HG03045 (cell line): ENCODE results near the gene COX8C.
A peak's percentile ranks its signal among the peaks of the same experiment; 100 is the strongest.
"Not testable (repeated sequence)": the region's sequence is repeated elsewhere in the genome, so short reads cannot be mapped to it uniquely, and the experiment has no call there.

Experiments
- ATAC-seq: cut with Tn5 transposase; IDR thresholded peaks from one replicate; pipeline ENCODE4 v1.9.1; 2021; ENCODE audit warnings: mild to moderate bottlenecking, moderate library complexity; ENCODE audit not compliant: unreplicated experiment

COX8C gene

DNA sequence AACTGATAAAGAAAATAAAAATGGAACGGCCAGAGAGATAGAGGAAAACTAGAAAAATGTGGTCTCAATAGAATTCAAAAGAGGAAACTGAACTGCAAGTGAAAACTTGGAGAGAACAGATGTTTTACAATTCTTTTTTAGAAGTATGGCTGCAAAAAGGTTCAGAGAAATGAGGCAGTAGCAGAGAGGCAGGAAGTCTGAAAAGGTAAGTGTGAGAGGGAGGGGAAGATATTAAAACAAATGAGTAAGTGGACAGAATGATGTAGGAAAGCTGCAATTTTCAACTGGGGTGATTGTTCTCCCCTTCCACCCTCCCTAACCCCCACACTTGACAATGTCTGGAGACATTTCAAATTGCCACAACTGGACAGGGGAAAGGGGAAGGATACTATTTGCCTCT is 27.0 kb upstream of the COX8C start:
- no peak for ATAC-seq

DNA sequence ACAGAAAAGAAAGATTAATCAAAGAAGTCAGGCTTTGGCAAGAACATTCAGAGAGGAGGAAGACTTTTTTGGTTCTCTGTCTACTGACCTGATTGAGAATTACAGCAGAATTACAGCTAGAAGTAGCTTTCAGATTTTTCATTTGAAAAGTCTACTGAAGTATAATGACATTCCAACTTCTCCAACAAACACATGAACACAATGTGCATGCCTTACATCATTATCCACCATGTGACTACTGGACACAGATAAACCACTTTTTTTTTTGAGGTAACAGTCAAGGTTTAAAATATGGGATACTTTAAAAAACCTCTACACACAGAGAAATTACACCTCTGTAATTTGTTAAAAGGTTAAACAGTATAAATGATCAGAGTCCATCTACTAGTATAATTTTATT is 26.5 kb upstream of the COX8C start:
- no peak for ATAC-seq

DNA sequence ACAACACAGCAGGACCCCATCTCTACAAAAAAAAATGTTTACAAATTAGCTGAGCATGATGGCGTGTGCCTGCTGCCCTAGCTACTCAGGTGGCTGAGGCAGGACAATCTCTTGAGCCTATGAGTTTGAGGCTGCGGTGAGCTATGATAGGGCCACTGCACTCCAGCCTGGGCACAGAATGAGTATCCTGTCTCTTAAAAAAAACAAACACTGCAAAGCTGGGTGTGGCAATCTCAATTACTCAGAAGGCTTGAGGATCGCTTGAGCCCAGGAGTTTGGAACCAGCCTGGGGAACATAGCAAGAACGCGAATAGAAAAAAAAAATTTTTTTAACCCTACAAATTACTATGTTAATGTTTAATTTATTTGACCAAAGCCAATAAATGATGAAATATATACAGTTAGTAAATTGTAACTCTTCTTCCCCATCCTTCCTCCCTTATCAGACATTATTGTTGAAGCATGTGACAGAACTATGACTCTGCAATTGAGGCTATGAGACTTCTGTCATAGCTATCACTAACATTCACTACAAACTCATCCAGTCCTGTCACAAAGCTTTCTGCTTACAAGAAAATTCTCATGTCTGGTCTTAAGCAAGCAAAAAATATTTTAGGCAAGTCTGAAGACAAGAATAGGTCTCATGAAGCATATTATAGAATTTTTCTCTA is 23.9 kb upstream of the COX8C start:
- no peak for ATAC-seq

DNA sequence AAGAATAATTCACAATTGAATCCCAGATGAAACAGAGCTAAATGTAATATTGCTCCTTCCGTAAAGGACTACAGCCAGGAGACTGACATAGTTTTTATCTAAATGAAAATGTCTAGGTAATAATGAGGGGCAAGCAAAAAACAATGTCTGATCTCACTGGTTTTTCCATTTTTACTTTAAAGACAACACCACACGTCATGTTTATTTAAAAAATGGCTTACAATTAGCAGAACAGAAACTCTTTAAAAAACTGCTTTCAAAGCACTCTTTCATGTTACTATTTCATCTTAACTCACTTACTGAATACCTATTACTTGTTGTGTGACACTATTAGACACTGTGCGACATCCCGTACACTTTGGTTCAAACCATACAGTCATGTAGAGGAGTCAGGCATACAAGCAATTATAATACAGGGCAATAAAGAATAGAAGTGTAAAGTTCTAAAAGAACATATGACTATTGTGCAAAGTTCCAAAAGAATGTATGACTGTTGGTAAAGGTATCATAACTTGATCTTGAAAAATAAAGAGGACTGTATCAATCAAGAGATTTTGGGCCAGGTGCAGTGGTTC is 23.3 kb upstream of the COX8C start:
- ATAC-seq: no peak

DNA sequence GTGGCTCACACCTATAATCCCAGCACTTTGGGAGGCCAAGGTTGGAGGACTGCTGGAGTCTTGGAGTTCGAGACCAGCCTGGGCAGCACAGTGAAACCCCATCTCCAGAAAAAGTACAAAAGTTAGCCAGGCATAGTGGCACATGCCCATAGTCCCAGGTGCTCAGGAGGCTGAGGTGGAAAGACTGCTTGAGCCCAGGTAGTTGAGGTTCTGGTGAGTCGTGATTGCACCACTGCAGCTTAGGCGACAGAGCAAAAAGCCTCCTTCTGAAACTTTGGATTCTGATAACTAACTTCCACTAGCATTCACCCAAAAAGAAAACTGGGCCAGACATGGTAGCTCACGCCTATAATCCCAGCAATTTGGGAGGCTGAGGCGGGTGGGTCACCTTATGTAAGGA is 20.8 kb upstream of the COX8C start:
- ATAC-seq: no peak

DNA sequence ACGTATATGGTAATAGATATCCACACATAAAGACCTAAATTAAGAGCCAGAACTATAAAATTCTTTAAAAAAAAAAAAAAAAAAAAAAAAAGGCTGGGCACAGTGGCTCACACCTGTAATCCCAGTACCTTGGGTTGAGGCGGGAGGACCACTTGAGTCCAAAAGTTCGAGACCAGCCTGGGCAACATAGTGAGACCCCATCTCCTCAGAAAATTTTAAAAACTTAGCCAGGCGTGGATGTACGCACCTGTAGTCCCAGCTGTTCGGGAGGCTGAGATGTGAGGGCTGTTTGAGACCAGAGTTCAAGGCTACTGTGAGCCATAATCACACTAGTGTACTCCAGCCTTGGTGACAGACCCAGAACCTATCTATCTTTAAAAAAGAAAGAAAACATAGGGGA is 18.4 kb upstream of the COX8C start:
- no peak for ATAC-seq

DNA sequence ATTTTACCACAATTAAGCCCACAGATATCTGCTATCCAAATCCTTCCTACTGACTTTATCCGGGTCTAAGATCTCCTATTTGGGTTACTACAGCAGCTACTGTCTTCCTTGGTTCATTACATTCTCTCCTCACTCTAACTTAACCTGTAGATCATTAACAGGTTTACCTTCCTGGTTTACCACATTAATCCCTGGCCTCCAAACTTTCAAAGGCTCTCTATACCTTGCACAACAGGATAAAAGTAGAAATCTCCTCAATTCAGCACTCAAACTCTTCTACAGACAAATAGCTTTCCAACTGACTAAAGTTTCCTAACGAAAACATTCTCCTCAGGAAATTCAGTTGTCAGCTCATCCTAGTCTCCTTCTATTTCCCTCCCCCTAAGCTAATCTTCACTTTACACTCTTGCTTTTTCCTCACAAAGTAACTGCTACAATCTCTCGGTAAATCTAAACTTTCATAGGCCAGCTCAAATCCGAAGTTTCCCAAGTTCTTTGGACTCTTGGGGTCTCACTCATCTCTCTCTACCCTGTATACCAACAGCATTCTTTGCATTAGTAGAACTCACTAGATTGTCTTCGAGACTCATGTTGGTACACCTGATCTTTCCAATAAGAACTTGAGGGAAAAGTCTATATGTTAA is 16.9 kb upstream of the COX8C start:
- ATAC-seq: no peak

DNA sequence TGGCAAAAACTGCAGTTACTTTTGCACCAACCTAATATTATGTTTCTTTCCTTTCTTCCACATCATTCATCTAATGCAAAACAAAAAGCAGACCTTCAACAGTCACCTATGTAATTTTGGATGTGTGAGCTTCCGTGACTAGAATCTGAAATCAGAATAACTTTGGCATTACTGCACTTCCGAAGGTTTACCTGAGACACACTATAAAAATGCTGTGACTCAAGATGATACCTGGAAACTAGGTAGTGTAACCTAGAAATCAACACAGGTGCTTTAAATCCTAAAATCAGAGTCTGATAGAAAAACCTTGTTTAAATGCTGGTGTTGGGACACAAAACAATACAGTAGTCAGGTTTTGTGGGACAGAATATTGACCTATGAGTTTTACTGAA is 16.4 kb upstream of the COX8C start:
- ATAC-seq: no peak

DNA sequence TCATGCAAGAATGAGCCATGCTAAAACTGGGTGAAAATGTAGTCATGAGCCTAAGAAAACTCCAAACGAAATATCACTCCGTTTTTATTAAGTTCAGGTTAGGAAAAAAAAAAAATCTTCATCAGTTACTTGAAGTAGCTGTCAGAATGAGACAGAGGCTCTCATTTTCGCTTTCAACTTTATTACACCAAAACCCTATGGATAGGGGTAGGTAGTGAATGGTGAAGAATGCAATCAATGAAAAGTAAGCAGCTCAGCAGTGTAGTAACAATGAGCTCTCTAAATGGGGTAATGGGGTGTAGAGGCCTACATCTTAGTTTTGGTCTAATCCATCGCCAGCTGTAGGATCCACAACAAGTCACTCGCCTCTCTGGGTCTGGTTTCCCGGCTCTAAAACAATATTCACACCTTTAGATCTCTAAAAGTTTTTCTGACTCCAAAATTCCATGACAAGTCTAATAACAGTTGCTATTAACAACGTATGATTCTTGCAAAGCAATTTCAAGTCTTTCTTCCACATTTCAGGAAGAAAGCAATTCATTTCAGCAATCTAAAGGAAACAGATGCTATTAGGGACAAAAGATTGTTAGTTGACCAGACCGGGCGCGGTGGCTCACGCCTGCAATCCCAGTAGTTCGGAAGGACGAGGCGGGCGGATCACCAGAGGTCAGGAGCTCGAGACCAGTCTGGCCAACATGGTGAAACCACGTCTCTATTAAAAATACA is 15.8 kb upstream of the COX8C start:
- ATAC-seq: no peak

DNA sequence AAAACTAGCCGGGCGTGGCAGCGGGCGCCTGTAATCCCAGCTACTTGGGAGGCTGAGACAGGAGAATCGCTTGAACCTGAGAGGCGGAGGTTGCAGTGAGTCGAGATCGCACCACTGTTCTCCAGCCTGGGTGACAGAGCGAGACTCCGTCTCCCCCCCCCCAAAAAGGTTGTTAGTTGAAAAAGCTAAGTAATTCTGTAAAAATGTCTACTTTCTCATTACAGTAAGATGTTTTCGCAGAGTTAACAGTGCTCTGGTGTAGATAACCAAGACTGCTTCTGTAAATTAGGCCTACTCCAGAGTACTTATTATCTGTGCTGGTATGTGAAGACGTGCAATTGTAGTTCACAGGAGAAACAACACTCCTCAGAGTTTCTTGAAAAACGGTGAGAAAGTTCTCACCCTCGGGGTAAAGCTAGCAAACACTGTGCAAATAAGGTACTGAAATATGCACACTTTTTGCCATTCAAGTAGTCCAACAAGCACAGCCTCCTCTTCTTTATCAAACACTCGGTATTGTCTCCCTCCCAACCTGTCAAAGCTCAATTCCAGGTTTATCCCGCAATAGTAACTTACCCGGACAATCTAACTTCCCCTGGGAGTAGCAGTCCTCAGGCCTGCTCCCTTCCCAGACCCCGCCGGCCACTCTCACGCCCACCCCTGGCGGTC is 15.1 kb upstream of the COX8C start:
- no peak for ATAC-seq

DNA sequence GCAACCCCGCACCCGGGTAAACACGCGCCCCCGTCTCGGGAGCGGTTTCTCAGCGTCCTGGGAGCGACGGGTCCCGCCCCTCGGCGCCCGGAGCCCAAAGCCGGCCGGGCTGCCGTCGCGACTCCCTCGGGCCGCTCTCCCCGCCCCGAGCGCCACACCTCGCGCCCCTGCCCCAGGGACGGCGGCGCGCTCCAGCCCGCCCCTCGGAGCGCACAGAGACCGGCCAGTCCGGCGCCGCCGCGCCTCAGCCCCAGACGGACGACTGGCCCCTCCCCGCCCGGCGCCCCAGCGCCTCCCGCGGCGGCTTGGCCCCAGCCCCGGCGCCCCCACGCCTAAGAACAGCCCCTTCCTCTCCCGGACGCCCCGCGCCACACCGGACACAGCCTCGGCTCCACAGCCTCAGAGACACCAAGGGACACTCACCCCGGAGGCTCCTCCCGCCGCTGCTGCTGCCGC is 14.6 kb upstream of the COX8C start:
- ATAC-seq: peak; percentile 71

DNA sequence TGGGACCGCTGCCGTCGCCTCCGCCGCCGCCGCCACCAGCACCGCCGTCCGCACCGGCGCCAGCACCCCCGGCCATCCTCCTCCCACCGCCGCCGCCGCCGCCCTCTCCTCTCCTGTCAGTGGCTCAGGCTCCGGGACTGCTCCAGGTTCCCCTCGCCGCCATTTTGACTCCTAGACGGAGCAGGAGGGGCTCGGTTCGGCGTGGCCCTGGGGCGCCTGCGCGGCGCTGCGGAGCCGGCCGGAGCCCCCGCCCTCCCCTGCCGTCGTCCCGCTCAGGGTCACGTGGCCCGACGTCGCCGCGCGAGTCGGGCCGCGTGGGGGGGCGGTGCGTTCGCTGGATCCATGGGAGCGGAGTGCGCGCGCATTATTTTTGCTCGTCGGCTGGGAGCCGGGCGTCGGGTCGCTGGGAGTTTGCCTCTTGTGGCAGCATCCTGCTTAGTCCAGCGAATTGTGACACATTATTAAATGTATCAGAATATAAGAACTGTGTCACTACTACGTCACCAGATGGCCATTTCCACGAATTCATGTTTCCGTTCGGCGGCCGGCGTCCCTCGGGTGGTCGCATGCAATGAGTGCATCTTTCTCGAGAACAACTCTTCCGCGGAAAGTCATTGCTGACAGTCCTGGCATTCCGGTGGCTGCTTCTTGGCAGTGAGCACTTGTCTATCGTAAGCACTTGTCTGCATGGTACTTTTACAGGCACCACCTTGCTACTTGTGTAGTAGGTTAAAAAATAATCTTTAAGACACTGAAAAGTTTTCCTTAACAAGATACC is 13.9 kb upstream of the COX8C start, which contains the start of gene BTBD7:
BTBD7 (minus strand) TSS at position 184 of the 778 bp plus-strand sequence. CDS start 36,985 bp downstream, outside the sequence.
- ATAC-seq: peak; percentile 85

DNA sequence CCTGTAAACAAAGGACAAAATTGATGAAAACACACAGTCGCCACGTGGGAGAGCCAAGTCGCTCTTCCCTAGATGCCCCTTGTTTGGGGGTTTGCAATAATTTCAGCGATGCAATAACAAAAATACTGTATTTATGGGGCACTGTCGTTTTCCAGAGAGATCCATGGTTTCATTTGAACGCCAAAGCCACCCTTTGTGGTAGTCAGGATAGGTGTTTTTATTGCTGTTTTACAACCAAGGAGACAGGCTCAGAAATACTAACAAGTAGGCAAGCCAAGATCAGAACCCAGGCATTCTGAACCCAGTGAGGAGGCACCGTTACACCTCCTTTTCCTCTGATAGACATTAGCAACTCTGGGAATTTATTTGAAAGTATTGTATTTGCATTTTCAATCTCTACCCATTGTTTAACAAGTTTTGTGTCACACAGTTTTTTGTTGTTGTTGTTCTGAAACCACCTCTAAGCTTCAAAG is 13.3 kb upstream of the COX8C start:
- no peak for ATAC-seq

DNA sequence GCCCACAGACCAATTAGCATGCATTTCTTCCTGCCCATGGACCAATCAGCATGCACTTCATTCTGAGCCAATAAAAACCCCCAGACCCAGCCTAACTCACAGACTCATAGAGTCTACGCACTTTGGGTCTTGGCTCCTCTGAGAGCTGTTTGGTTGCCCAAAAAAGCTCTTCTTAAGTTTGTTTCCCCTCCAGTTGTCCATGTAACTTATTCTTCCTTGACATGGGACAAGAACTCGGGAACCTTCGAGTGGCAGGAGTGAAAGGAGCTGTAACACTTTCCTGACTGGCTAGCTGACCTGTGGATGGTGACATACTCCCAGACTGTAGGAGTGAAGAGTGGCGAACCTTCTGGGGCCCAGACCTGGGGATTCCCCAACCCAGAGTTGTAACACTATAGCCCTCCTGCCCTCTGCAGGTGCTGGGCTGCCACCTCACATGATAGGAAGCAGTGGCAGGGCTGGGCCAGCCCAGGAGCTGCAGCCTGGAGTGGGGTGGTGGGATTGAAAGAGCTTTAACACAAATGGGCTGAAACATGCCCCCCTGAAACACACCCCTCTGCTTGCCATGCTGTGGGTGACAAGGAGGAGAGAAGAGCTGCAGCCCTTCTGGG is 9.7 kb upstream of the COX8C start:
- ATAC-seq: no peak

DNA sequence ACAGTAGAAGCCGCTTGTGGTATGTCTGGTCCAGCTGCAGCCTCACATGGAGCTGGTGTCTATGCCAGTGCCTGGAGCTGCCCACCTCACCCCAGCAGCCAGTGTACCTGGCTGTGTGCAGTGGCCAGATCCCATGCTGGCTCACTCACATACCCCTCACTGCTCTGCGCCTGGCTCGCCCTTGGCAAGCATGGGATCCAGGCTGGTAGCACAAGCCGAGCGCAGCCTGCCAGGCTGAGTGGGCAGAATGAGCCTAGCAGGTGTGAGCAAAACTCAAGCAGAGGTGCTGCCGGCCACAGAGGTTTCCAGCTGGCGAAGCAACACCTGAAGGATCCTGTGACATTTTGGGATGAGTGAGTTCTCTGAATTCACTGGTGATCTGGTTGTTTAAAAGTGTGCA is 9.1 kb upstream of the COX8C start:
- no peak for ATAC-seq

DNA sequence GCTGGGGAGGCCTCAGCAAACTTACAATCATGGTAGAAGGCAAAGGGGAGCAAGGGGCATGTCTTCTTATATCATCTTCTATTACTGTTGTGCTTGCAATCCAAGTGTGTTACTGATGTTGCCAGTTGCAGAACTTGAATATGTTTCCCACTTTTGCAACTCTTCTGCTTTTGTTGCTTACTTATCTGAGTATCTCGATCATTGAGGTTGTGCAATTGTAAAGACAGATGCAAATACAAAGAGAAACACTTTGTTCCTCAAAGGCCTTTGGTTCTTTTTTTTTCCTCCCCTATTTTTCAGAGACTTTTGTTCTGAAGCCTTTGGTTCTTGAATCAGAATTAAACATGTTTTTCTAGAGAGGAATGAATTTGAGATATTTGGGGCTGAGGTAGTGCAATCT is 3.7 kb upstream of the COX8C start:
- no peak for ATAC-seq

DNA sequence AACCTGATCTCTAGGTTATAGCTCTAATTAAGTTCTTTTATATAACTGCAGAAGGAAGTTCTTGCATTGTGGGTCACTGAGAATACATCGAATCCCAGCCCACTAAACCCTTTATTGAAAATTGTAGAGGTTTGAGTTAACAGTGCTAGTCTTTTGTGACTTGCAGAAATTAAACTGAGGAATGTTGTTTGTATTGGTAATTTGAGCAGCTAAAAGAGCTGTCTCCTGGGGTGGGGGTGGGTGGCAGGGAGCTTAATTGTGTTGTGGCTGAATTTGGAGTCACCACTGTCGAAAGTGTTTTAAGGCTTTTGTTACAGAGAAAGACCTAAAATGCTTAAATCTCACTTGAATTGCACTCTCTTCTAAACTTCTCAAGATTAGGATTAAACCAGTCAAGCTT is 3.2 kb upstream of the COX8C start:
- ATAC-seq: no peak

DNA sequence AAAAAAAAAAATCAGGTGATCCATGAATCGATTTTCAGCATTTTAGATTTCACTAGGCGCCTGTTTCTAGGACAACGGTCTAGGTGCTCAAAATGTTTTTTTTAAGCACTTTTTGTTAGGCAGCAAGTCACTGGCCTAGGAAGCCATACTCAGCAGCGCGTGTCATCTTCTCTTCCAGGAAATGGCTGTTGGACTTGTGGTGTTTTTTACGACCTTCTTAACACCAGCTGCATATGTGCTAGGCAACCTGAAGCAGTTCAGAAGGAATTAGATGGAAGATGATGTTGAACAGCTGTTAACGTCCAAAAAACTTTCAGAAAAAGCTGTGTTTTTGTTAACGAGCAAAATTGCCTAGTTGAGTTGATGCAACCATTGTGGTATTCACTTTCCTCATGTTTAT is 868 bp downstream of the COX8C start:
- no peak for ATAC-seq

DNA sequence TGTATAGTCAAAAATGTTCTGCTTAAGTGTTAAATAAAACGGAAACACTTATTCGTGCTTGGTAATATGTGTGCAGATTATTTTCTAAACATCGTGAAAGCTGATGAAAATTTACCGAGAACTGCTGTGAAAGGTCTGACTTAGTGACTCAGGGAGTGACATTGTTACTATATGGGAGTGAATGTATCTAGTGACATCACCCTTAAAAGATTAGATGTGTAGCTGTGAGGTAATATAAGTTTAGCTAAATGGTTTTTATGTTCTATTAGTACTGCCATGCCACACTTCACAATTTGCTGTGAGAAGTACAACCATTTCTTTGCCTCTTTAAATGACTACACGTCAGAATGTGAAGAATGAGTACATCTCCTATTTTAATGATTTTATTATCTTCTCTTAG is 1.3 kb downstream of the COX8C start:
- ATAC-seq: no peak

DNA sequence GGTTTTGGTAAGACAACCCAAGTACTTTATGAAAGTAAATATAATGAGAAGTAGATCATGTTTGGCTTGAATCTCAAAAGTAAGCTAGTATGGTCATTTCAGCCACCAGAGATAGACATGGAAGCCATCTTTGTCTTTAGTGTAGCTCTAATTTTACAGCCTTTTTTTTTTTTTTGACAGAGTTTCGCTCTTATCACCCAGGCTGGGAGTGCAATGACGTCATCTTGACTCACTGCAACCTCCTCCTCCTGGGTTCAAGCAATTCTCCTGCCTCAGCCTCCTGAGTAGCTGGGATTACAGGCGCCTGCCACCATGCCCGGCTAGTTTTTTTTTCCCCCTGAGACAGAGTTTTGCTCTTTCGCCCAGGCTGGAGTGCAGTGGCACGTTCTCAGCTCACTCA is 7.9 kb downstream of the COX8C start:
- not testable (repeated sequence) for ATAC-seq
